DMS53 treated with DMSO at 0.1 percent for 48 hours (cell line): Measurements from ENCODE around the gene SOX4.
A peak's percentile ranks its signal among the peaks of the same experiment; 100 is the strongest.

Experiments
- DNase-seq: peaks from one replicate; lab custom pipeline; 2025; ENCODE audit not compliant: unreplicated experiment; lab: John Stamatoyannopoulos, UW

Gene SOX4

GRCh38 chr6:21593927-21594415 is 420 bp downstream of the SOX4 start:
- peak; percentile 79 for DNase-seq

GRCh38 chr6:21594416-21595281 is 1.1 kb downstream of the SOX4 start:
- peak; percentile 32 for DNase-seq

DNA sequence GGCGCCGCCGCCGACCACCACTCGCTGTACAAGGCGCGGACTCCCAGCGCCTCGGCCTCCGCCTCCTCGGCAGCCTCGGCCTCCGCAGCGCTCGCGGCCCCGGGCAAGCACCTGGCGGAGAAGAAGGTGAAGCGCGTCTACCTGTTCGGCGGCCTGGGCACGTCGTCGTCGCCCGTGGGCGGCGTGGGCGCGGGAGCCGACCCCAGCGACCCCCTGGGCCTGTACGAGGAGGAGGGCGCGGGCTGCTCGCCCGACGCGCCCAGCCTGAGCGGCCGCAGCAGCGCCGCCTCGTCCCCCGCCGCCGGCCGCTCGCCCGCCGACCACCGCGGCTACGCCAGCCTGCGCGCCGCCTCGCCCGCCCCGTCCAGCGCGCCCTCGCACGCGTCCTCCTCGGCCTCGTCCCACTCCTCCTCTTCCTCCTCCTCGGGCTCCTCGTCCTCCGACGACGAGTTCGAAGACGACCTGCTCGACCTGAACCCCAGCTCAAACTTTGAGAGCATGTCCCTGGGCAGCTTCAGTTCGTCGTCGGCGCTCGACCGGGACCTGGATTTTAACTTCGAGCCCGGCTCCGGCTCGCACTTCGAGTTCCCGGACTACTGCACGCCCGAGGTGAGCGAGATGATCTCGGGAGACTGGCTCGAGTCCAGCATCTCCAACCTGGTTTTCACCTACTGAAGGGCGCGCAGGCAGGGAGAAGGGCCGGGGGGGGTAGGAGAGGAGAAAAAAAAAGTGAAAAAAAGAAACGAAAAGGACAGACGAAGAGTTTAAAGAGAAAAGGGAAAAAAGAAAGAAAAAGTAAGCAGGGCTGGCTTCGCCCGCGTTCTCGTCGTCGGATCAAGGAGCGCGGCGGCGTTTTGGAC is 2.0 kb downstream of the SOX4 start:
- DNase-seq, result no peak

- DNase-seq, result no peak
These were observed 2.8 kb downstream of the SOX4 start for GRCh38 chr6:21596145-21596948.

DNA sequence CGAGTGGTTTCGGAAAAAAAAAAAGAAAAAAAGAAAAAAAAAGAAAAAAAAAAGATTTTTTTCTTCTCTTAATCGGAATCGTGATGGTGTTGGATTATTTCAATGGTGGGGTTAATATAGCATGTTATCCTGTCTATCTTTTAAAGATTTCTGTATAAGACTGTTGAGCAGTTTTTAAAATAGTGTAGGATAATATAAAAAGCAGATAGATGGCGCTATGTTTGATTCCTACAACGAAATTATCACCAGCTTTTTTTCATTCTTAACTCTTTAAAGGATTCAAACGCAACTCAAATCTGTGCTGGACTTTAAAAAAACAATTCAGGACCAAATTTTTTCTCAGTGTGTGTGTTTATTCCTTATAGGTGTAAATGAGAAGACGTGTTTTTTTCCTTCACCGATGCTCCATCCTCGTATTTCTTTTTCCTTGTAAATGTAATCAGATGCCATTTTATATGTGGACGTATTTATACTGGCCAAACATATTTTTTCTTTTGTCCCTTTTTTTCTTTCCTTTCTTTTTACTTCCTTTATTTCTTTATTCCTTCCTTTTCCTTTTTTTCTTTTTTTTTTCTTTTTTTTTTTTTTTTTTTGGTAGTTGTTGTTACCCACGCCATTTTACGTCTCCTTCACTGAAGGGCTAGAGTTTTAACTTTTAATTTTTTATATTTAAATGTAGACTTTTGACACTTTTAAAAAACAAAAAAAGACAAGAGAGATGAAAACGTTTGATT is 3.6 kb downstream of the SOX4 start:
- DNase-seq, result peak; percentile 78

- no peak for DNase-seq
These were observed 4.5 kb downstream of the SOX4 start for GRCh38 chr6:21597801-21598673.

- DNase-seq, result no peak
These were observed 5.1 kb downstream of the SOX4 start for GRCh38 chr6:21598674-21599023.

DNA sequence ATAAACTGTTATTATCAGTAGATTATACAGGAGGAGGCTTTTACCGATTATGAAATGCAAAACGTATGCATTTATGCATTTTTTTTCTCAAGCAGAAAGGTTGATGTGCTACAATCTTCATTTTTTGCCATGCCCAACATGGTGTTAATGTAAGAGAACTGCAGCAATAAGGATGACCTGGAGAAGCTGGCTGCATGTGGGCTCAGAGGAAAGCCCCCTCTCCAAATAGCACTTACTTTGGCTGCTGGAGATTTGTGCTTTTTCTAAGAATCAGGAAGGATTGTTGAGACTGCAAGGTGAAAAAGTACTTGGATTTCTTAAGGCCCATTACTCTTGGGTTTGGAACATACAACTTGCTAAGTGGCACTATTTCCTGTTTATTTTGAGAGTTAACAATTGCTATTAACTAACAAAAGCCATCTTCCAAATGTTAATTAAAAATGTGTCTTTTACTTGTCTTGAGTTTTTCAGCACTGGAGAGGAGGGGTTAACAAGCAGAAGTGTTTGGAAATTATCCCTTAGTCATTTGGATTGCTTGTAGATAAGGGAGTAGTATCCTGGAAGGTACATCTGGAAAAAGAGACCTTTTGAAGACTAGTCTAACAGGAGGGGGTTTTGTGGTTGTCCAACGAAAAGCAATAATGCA is 5.6 kb downstream of the SOX4 start:
- no peak for DNase-seq

DNA sequence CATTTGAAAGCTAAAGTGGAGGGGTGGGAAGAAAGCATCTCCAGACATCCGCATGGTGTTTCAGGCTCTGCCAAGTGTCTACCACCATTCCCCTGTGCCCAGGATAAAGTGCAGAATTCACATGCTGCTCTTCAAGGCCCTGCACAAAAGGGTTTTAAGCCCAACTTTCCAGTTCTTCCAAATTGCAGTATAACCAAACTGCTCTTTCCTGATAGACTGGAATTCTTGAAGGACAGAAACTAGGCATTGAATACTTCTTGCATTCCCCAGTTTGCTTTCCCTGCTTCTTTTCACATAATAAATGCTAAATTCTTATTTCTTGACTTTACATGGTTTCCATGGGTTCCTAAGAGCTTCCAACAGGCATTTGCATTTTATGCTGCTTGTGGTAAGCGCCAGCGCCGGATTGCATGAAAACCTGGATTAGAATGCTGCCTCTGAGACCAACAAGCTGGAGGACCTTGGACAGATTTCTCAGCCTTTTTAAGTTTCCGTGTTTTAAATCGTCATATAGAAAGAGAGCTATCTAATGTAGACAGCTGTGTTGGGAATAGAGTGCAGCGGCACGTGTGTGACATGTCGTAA is 7.9 kb downstream of the SOX4 start:
- DNase-seq, result no peak

- no peak for DNase-seq
These were observed 8.4 kb downstream of the SOX4 start for GRCh38 chr6:21601932-21602390.

GRCh38 chr6:21603082-21603952 is 9.8 kb downstream of the SOX4 start:
- DNase-seq, result no peak

GRCh38 chr6:21604081-21604480 is 10.5 kb downstream of the SOX4 start:
- DNase-seq, result no peak

DNA sequence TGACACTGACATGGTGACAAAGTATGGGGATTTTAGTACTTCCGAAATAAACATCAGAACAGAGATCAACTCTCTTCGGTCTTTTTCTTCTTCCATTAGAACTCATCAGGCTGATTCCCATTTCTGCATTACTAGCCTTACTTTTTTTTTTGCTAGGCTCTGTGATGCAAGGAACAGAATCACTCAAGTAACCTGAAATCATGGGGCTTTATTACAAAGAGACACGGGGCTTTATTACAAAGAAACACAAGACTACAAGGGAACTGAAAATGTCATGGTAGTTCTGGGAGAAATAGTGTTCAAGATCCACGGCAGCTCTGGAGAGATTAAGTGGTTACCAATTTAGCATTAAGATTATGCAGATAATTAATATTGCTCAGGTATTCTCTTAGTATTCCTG is 11.6 kb downstream of the SOX4 start:
- no peak for DNase-seq

DNA sequence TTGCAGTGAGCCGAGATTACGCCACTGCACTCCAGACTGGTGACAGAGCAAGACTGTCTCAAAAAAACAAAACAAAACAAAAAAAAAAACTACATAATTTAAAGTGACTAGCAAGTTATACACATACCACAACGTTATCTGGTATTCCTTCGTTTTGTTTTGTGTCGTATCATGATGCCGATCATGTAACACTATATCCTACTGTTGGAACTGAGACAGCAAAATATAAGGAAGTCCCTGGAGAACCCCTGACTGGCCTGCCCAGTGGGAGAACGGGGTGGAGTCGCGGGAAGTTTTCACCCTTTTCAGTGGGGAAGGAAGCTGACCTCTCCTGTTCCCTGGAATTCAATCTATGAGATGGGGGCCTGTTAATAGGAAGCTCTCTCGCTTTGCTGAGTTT is 15.1 kb downstream of the SOX4 start:
- no peak for DNase-seq

DNA sequence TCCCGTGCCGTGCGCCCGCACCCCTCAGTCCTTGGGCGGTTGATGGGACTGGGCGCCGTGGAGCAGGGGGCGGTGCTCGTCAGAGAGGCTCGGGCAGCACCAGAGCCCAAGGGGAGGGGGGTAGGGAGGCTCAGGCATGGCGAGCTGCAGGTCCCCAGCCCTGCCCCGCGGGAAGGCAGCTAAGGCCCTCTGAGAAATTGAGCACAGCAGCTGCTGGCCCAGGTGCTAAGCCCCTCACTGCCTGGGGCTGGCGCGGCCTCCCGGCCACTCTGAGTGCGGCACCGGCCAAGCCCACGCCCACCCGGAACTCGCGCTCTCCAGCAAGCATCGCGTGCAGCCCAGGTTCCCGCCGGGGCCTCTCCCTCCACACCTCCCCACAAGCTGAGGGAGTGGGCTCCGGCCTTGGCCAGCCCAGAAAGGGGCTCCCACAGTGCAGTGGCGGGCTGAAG is 16.4 kb downstream of the SOX4 start:
- no peak for DNase-seq

DNA sequence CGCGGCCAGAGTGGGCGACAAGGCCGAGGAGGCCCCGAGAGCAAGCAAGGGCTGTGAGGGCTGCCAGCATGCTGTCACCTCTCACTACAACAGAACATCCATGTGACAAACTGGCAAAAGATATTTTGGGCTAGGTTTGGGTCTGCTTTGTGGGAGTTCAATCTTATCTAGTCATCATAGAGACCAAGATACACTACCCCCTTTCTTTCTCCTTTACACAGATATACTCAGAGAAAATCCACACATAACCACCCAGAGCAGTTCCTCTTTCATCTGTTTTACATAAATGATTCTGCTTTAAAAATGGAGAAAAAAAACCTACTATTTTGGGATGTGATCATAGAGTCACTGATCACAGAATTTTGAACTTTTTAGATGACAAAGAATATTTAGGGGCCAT is 16.8 kb downstream of the SOX4 start:
- no peak for DNase-seq

GRCh38 chr6:21611485-21611884 is 17.9 kb downstream of the SOX4 start:
- no peak for DNase-seq
